ENCODE results near the gene SFTPD.

DNA sequence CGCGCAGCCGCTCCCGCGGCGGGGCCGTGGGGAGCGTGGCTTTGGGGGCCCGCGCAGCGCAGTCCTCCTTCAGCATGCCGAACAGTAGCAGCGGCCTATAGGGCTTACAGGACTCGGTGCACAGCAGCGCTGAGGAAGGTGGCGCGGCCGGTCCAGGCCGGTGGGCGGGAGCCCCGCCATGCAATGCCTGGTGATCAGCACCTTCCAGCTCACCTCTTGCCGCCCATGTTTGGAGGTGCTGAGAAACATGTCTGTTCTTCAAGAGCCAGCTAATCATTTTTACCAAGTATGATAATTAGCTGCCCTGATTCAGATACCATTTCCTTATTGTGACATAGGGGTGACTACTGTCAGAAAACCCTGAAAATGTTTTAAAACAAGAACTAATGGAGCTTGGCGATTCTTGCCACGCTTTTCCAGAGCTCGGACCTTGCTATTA lies 33.5 kb upstream of the SFTPD start:
- TF ChIP-seq EZH2 (conservative IDR thresholded peaks at IDR 0.05; ENCODE audit: low read depth, low read length) (no peak; the same call in 1 of the 2 replicates), ZNF629 (CRISPR knock-in tag; conservative IDR thresholded peaks at IDR 0.05) (no peak), YY1 (IDR thresholded peaks at IDR 0.05; ENCODE audit: insufficient read depth, insufficient replicate concordance, low read depth, low read length) (no peak), GATA4 (IDR thresholded peaks at IDR 0.05; ENCODE audit: borderline replicate concordance, low read depth) (no peak), FOXA1 (IDR thresholded peaks at IDR 0.05) (no peak), FOXA1 (CRISPR knock-in tag; IDR thresholded peaks at IDR 0.05) (no peak), CTCF (CRISPR knock-in tag; IDR thresholded peaks at IDR 0.05) (no peak), BCLAF1 (IDR thresholded peaks at IDR 0.05) (no peak), SETDB1 (CRISPR knock-in tag; IDR thresholded peaks at IDR 0.05; ENCODE audit: borderline replicate concordance) (no peak), SIN3A (IDR thresholded peaks at IDR 0.05; ENCODE audit: borderline replicate concordance, low read depth, low read length) (no peak)
- TF ChIP-seq, protein P1, sequence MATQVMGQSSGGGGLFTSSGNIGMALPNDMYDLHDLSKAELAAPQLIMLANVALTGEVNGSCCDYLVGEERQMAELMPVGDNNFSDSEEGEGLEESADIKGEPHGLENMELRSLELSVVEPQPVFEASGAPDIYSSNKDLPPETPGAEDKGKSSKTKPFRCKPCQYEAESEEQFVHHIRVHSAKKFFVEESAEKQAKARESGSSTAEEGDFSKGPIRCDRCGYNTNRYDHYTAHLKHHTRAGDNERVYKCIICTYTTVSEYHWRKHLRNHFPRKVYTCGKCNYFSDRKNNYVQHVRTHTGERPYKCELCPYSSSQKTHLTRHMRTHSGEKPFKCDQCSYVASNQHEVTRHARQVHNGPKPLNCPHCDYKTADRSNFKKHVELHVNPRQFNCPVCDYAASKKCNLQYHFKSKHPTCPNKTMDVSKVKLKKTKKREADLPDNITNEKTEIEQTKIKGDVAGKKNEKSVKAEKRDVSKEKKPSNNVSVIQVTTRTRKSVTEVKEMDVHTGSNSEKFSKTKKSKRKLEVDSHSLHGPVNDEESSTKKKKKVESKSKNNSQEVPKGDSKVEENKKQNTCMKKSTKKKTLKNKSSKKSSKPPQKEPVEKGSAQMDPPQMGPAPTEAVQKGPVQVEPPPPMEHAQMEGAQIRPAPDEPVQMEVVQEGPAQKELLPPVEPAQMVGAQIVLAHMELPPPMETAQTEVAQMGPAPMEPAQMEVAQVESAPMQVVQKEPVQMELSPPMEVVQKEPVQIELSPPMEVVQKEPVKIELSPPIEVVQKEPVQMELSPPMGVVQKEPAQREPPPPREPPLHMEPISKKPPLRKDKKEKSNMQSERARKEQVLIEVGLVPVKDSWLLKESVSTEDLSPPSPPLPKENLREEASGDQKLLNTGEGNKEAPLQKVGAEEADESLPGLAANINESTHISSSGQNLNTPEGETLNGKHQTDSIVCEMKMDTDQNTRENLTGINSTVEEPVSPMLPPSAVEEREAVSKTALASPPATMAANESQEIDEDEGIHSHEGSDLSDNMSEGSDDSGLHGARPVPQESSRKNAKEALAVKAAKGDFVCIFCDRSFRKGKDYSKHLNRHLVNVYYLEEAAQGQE (IDR thresholded peaks at IDR 0.05; ENCODE audit: borderline replicate concordance in 1 of 2, low read depth in 1 of 2, low read length in 2 of 2), result no peak
